Heart right ventricle (tissue), 16 donors: Measurements from ENCODE around the gene OPA1. TPM values are rescaled to one million over a fixed set of nuclear protein-coding genes. Genes with fewer than 3 reads are reported as not detected.

Experiments used
- ATAC-seq, 8 donors: fragments of 200-7000 bp; cut with Tn5 transposase; one replicate each; pipeline ENCODE4 v1.9.1; 2020; ENCODE audit warnings: mild to moderate bottlenecking in 8 of 8, moderate library complexity in 8 of 8, moderate number of reproducible peaks in 1 of 8
- DNase-seq, 2 donors: peaks; one replicate each; pipeline ENCODE4 v3.0.0-alpha.2; 2020
- H3K27ac ChIP-seq, 10 donors: fragments of 200-600 bp; sonication (generic) in 2 of 10; one replicate each; pipeline versions ENCODE4 v1.5.0 to v1.8.0; 2020 to 2022; ENCODE audit warnings: mild to moderate bottlenecking in 3 of 10
- H3K27me3 ChIP-seq, 7 donors: fragments of 200-600 bp; one replicate each; pipeline ENCODE4 v1.8.0; 2021 to 2022; ENCODE audit warnings: mild to moderate bottlenecking in 2 of 7
- H3K36me3 ChIP-seq, 9 donors: fragments of 200-600 bp; sonication (generic) in 1 of 9; one replicate each; pipeline versions ENCODE4 v1.5.0 to v1.8.0; 2020 to 2022; ENCODE audit warnings: mild to moderate bottlenecking in 2 of 9
- H3K4me1 ChIP-seq, 9 donors: fragments of 200-600 bp; sonication (generic) in 1 of 9; one replicate each; pipeline versions ENCODE4 v1.5.0 to v1.8.0; 2020 to 2022; ENCODE audit warnings: mild to moderate bottlenecking in 4 of 9
- H3K4me3 ChIP-seq, 10 donors: fragments of 200-600 bp; sonication (generic) in 2 of 10; one replicate each; pipeline versions ENCODE4 v1.5.0 to v1.8.0; 2020 to 2022; ENCODE audit warnings: mild to moderate bottlenecking in 7 of 10, moderate library complexity in 2 of 10
- H3K9me3 ChIP-seq, 11 donors: fragments of 200-600 bp in 10 of 11; sonication (generic) in 2 of 11; one replicate each; pipeline versions ENCODE4 v1.5.0 to v1.8.0; 2013 to 2022; ENCODE audit warnings: mild to moderate bottlenecking in 2 of 11, control low read depth in 1 of 11, moderate library complexity in 1 of 11
- WGBS, 2 donors: extraction: QIAGEN DNeasy Blood & Tissue Kit; methylation state at CpG; one replicate each; pipeline ENCODE4 v1.1.7; 2013; ENCODE audit warnings: inconsistent platforms in 1 of 2; 5-methylcytosine and 5-hydroxymethylcytosine counted together
- intact Hi-C, 10 donors: fragments of 100-400 bp; cut with DNase I; formaldehyde crosslinking; loops; one replicate each; pipeline versions ENCODE4 v1.11.1 to v1.14.2; 2022
- polyA plus RNA-seq, 2 donors: library from polyadenylated mRNA; stranded (reverse); fragments of 200-250 nt; gene quantifications; one replicate each; pipeline ENCODE4 v1.2.3, GENCODE V29; 2013
- total RNA-seq, 10 donors: library from RNA; stranded (reverse); fragmentation: NEBNext Ultra II Directional in 3 of 10; extraction: Animal tissue kit (Norgen Biotek cat#: 25700) in 3 of 10; gene quantifications; one replicate each; pipeline versions ENCODE4 v1.2.1 to v1.2.4, GENCODE V29; 2021 to 2023
- TF ChIP-seq, protein P1 (sequence below), 9 donors: fragments of 200-600 bp; sonication (generic) in 2 of 9; IDR thresholded peaks; one replicate each; pipeline versions ENCODE4 v1.5.0 to v1.8.0; 2021 to 2022; ENCODE audit warnings: antibody characterized with exemption in 9 of 9, mild to moderate bottlenecking in 5 of 9, moderate library complexity in 1 of 9
- donor health status: Arrhythmogenic right ventricular cardiomyopathy.
- donor health status: ischemic (EF 13 %, LVEDD 7.1; RV severe dilation, severe dysfunction).
- donor health status: healthy with polysubstance abuse.
- donor health status: DM: no; HTN: yes; CAD: no.
- donor health status: DM: no; HTN: no; CAD: no.
- donor health status: ischemic (EF 25% LVEDD 6.9; RV normal size, moderate dysfunction).
- donor health status: ischemic (EF 25% LVEDD 5.7; RV mildly dilated, moderate dysfunction).
- donor health status: healthy.
- donor health status: DM: yes; HTN: yes; CAD: no.
- donor health status: Ischemic cardiomyopathy.
- donor health status: ischemic (EF 35%, LVEDD 5.7; RV mildly dilated, moderate dysfunction).
- donor health status: nonischemic (EF 11% LVEDD 7.7; RV severe dilation, severe dysfunction).
- donor health status: DM: yes; HTN: yes; CAD: no.
- donor health status: PGD.
- donor health status: ischemic (EF 29% LVEDD 5.4; RV normal size, mild dysfunction).
- donor health status: nonischemic (EF 23%, LVEDD 6.1; RV moderate dilation, normal function).

The OPA1 gene
- total and polyA plus RNA-seq, 12 donors = 19.2 to 197 (median 124) TPM

DNA sequence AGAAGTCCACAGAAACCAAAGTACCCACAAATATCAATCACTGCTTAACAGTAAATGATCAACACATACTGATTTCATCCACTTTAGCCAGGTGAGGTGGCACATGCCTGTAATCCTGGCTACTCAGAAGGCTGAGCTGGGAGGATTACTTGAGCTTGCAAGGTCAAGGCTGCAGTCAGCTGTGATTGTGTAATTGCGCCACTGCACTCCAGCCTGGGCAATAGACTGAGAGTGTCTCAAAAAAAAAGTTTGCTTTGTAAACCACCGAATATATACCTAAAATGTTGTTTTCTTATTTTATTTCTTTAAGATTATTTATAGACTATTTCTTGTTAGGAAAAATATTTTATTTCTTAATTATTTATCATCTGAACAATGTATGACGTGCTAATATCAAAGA lies 29.6 kb upstream of the OPA1 start:
- H3K27ac ChIP-seq = no peak overlapping the region
- no peaks in the 10 kb centered on the region for H3K36me3 ChIP-seq
- peaks cover 0 to 7% (median 0%) of the 10 kb centered on the region in 9 donors for H3K4me1 ChIP-seq
- no peaks in the 10 kb centered on the region for H3K9me3 ChIP-seq
- TF ChIP-seq, protein P1, sequence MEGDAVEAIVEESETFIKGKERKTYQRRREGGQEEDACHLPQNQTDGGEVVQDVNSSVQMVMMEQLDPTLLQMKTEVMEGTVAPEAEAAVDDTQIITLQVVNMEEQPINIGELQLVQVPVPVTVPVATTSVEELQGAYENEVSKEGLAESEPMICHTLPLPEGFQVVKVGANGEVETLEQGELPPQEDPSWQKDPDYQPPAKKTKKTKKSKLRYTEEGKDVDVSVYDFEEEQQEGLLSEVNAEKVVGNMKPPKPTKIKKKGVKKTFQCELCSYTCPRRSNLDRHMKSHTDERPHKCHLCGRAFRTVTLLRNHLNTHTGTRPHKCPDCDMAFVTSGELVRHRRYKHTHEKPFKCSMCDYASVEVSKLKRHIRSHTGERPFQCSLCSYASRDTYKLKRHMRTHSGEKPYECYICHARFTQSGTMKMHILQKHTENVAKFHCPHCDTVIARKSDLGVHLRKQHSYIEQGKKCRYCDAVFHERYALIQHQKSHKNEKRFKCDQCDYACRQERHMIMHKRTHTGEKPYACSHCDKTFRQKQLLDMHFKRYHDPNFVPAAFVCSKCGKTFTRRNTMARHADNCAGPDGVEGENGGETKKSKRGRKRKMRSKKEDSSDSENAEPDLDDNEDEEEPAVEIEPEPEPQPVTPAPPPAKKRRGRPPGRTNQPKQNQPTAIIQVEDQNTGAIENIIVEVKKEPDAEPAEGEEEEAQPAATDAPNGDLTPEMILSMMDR (IDR thresholded peaks at IDR 0.05) = no peak
- H3K4me3 ChIP-seq = no peak overlapping the region
- 93 to 99% methylated on average over 3 of the region's 3 CpGs for WGBS, 2 donors
- ATAC-seq = no peak
- no peak for DNase-seq
- peaks cover 0 to 3% (median 0%) of the 10 kb centered on the region in 7 donors for H3K27me3 ChIP-seq
- intact Hi-C loops = loop anchor here in 7 of 10 donors (10.0 kb wide), 4 partner anchors 99 to 999 kb away; no protein-coding TSS in a partner anchor

DNA sequence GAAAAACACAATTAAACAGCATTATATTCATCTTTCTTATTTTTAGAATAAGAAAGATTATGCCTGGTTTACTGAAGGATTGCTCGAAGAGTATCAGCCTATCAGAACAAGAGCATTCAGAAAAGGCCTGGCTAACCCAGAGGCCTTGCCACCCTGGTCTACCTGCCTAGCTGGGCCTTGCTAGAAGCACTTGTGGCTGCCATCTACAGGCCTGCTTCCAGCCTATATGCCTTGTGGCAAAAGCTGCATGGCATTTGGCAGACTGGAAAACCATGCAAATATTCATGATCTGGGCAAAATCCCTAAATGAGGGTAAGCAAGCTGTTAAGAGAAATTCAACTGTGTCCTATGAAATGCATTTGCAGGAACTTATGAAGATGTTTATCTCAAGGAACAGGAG lies 29.0 kb upstream of the OPA1 start:
- Histone ChIP-seq H3K27ac (no peak overlapping the region), H3K4me3 (no peak overlapping the region), H3K27me3 (peaks cover 0 to 3% (median 0%) of the 10 kb centered on the region in 7 donors), H3K4me1 (peaks cover 0 to 7% (median 0%) of the 10 kb centered on the region in 9 donors), H3K9me3 (no peaks in the 10 kb centered on the region), H3K36me3 (no peaks in the 10 kb centered on the region)
- intact Hi-C loops = loop anchor here in 7 of 10 donors (10.0 kb wide), 4 partner anchors 99 to 999 kb away; no protein-coding TSS in a partner anchor
- ATAC-seq = peak in 2 of 8 donors; percentile 56 to 64
- TF ChIP-seq, protein P1 (IDR thresholded peaks at IDR 0.05) = peak in 4 of 9 donors; percentile 10 to 35 (median 26)
- WGBS, 2 donors = 70 to 82% methylated on average over 1 of the region's 1 CpG
- no peak for DNase-seq

DNA sequence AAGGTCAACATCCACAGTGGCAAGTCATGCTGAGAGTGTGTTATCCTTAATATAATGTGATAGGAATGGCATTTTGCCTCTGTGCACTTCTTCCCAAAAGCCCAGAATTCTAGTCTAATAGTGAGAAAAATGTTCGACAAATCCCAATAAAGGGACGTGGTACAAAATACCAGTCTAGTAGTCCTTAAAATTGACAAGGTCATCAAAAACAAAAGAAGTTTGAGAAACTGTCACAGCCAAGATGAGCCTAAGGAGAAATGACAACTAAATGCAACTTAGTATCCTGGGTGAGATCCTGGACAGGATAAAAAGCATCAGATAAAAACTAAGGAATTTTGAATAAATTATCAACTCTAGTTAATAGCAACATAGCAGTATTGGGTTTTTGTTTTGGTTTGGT lies 23.9 kb upstream of the OPA1 start:
- H3K36me3 ChIP-seq = no peaks in the 10 kb centered on the region
- no peak overlapping the region for H3K27ac ChIP-seq
- DNase-seq = no peak
- no peaks in the 10 kb centered on the region for H3K9me3 ChIP-seq
- peaks cover 0 to 3% (median 0%) of the 10 kb centered on the region in 7 donors for H3K27me3 ChIP-seq
- H3K4me1 ChIP-seq = no peaks in the 10 kb centered on the region
- H3K4me3 ChIP-seq = no peak overlapping the region
- WGBS, 2 donors = 90% methylated on average over 2 of the region's 2 CpGs
- TF ChIP-seq, protein P1 (IDR thresholded peaks at IDR 0.05) = no peak
- intact Hi-C loops = loop anchor here in 8 of 10 donors (5.0 to 10.0 kb wide), 5 partner anchors 104 to 1004 kb away; no protein-coding TSS in a partner anchor
- ATAC-seq = no peak

DNA sequence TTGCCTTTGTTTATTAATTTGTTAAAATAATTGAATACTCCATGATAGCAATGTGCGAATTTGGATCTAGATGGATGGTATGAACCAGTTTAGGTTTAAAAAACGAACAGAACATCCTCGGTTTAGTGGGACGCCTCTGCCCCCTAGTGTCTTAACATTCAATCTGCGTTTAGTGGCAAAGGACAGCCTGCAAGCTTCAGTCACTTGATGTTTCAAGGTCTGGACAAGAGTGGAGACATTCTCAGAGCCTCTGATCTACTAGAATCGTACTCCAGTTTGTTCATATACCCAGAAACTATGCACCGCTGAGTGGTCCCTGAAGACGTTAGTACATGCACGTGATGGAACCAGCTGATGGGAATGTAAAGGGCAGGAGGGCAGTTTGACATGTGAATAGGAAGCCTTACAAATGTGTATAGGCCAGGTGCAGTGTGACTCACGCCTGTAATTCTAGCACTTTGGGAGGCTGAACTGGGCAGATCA lies 20.5 kb upstream of the OPA1 start:
- TF ChIP-seq, protein P1 (IDR thresholded peaks at IDR 0.05) = peak; percentile 56 to 87 (median 78)
- H3K36me3 ChIP-seq = no peaks in the 10 kb centered on the region
- DNase-seq (peak in 1 of 2 donors; percentile 49), ATAC-seq (peak in 7 of 8 donors; percentile 38 to 76 (median 65))
- 10 to 12% methylated on average over 10 of the region's 10 CpGs for WGBS, 2 donors
- H3K4me1 ChIP-seq = no peaks in the 10 kb centered on the region
- H3K27me3 ChIP-seq = peaks cover 0 to 3% (median 0%) of the 10 kb centered on the region in 7 donors
- no peak overlapping the region for H3K4me3 ChIP-seq
- no peak overlapping the region for H3K27ac ChIP-seq
- intact Hi-C loops = loop anchor here in 8 of 10 donors (1.0 to 10.0 kb wide), 14 partner anchors 109 to 1108 kb away; no protein-coding TSS in a partner anchor
- no peaks in the 10 kb centered on the region for H3K9me3 ChIP-seq
